Tibial nerve (tissue), 4 donors: ENCODE results near the gene TNFAIP6. TPM values are rescaled to one million over a fixed set of nuclear protein-coding genes. Genes with fewer than 3 reads are reported as not detected.

Source experiments
- DNase-seq, 2 donors: peaks; one replicate each; pipeline ENCODE4 v3.0.0-alpha.2; 2019; ENCODE audit warnings: low spot score in 2 of 2
- H3K27ac ChIP-seq, 4 donors: fragments of 200-600 bp; sonication (generic) in 3 of 4; one replicate each; pipeline ENCODE4 v1.5.1; 2017 to 2019; ENCODE audit warnings: mild to moderate bottlenecking in 1 of 4
- H3K27me3 ChIP-seq, 2 donors: fragments of 200-600 bp; sonication (generic) in 1 of 2; one replicate each; pipeline versions ENCODE4 v1.5.1 to v1.6.0; 2017 to 2019
- H3K36me3 ChIP-seq, 3 donors: fragments of 200-600 bp; sonication (generic); one replicate each; pipeline ENCODE4 v1.5.1; 2018 to 2019
- H3K4me1 ChIP-seq, 4 donors: fragments of 200-600 bp; sonication (generic) in 3 of 4; one replicate each; pipeline ENCODE4 v1.5.1; 2017 to 2019
- H3K4me3 ChIP-seq, 4 donors: fragments of 200-600 bp; sonication (generic) in 3 of 4; one replicate each; pipeline ENCODE4 v1.5.1; 2017 to 2019; ENCODE audit warnings: mild to moderate bottlenecking in 1 of 4, moderate library complexity in 1 of 4
- H3K9me3 ChIP-seq, 4 donors: fragments of 200-600 bp; sonication (generic) in 3 of 4; one replicate each; pipeline ENCODE4 v1.5.1; 2017 to 2019
- EP300 ChIP-seq, 2 donors: sonication (generic); formaldehyde crosslinking; IDR thresholded peaks; one replicate each; pipeline ENCODE4 v1.6.1; 2017; ENCODE audit warnings: antibody characterized with exemption in 2 of 2, mild to moderate bottlenecking in 1 of 2
- POLR2A ChIP-seq, 2 donors: fragments of 450-650 bp; IDR thresholded peaks; one replicate each; pipeline ENCODE4 v1.6.1; 2017; ENCODE audit warnings: antibody characterized with exemption in 2 of 2, mild to moderate bottlenecking in 2 of 2, moderate library complexity in 2 of 2
- WGBS, 2 donors: methylation state at CpG; one replicate each; pipeline ENCODE4 v1.1.5; 2018; 5-methylcytosine and 5-hydroxymethylcytosine counted together
- total RNA-seq, 4 donors: library from RNA; depleted of rRNA; stranded (reverse); fragments of >200 nt; gene quantifications; one replicate each; pipeline ENCODE4 v1.1.0, GENCODE V29; 2016
- TF ChIP-seq, protein P1 (sequence below), 5 experiments: fragments of 200-600 bp in 3 of 5; fragments of 450-650 bp in 2 of 5; sonication (generic) in 3 of 5; IDR thresholded peaks; one replicate each; pipeline ENCODE4 v1.5.1; 2016 to 2019; ENCODE audit warnings: antibody characterized with exemption in 5 of 5, mild to moderate bottlenecking in 3 of 5, moderate library complexity in 2 of 5

The TNFAIP6 gene
- total RNA-seq, 4 donors from 2014 or later: 4.8 to 6.7 (median 6.5) TPM

DNA sequence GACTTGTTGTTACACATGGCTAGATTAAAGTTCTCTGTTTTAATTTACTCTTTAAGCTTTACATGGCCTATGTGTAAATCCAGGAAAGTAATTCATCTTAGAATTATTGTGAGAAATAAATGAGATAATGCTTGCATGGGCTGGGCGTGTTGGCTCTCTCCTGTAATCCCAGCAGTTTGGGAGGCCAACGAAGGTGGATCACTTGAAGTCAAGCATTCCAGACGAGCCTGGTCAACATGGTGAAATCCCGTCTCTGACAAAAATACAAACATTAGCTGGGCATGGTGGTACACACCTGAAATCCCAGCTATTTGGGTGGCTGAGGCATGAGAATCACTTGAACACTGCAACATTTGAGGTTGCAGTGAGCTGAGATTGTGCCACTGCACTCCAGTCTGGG, 48.0 kb downstream of the TNFAIP6 start:
- Histone ChIP-seq H3K27me3 (no peaks in the 10 kb centered on the region), H3K4me3 (no peak overlapping the region), H3K4me1 (no peaks in the 10 kb centered on the region), H3K9me3 (no peaks in the 10 kb centered on the region), H3K36me3 (no peaks in the 10 kb centered on the region), H3K27ac (no peak overlapping the region)
- no peak for DNase-seq
- 77 to 91% methylated on average over 4 of the region's 4 CpGs for WGBS, 2 donors
- TF ChIP-seq, protein P1, sequence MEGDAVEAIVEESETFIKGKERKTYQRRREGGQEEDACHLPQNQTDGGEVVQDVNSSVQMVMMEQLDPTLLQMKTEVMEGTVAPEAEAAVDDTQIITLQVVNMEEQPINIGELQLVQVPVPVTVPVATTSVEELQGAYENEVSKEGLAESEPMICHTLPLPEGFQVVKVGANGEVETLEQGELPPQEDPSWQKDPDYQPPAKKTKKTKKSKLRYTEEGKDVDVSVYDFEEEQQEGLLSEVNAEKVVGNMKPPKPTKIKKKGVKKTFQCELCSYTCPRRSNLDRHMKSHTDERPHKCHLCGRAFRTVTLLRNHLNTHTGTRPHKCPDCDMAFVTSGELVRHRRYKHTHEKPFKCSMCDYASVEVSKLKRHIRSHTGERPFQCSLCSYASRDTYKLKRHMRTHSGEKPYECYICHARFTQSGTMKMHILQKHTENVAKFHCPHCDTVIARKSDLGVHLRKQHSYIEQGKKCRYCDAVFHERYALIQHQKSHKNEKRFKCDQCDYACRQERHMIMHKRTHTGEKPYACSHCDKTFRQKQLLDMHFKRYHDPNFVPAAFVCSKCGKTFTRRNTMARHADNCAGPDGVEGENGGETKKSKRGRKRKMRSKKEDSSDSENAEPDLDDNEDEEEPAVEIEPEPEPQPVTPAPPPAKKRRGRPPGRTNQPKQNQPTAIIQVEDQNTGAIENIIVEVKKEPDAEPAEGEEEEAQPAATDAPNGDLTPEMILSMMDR (IDR thresholded peaks at IDR 0.05): no peak
- TF ChIP-seq EP300 (IDR thresholded peaks at IDR 0.05): no peak
- TF ChIP-seq POLR2A (IDR thresholded peaks at IDR 0.05): no peak

DNA sequence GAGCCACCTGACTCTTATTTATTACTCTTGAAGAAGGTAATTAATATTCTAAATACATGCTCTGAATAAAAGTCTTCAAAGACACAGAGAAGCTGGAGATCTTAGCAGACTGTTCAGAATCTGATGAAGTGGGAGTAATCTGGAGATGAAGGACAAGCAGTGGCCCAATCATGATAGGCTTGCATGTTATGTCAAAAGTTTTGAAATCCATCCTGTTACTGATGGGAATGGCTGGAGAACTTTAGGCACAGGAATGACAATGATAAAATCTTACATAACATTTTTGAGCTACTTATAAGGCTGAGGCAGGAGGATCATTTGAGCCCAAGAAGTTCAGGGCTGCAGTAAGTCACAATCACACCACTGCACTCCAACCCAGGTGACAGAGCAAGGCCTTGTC, 49.9 kb downstream of the TNFAIP6 start:
- Histone ChIP-seq H3K4me3 (no peak overlapping the region), H3K27ac (no peak overlapping the region), H3K9me3 (no peaks in the 10 kb centered on the region), H3K27me3 (no peaks in the 10 kb centered on the region), H3K36me3 (peaks cover 0 to under 1% (median 0%) of the 10 kb centered on the region in 3 donors), H3K4me1 (peaks cover 0 to 15% (median 9%) of the 10 kb centered on the region in 4 donors)
- no peak for DNase-seq
- TF ChIP-seq POLR2A (IDR thresholded peaks at IDR 0.05) (no peak), EP300 (IDR thresholded peaks at IDR 0.05) (no peak)
- TF ChIP-seq, protein P1 (IDR thresholded peaks at IDR 0.05): no peak

DNA sequence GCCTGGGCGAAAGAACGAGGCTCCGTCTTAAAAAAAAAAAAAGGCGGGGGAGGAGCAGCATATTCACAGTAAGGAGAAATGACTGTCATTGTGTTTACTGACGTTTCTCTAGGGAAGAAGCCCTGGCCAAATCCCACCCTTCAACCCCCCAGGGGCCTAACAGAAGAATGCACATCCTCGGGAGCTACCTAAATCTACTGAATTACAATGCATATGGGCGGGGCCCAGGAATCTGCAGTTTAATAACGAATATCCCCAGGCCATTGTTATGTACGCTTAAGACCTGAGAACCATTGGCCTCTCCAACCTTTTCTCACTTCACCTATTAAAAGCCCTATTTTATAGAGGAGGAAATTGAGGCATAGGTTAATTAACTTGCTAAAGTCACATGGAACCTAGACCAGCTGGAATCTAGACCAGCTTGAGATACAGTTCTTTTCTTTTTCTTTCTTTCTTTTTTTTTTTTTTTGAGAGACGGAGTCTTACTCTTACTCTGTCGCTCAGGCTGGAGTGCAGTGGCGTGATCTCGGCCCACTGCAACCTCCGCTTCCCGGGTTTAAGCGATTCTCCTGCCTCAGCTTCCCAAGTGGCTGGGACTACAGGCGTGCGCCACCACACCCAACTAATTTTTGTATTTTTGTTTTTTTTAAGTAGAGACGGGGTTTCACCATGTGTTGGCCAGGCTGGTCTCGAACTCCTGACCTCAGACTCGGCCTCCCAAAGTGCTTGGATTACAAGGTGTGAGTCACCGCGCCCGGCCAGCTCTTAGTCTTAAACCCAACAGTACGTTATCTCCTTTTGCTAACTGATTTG, 51.6 kb downstream of the TNFAIP6 start:
- Histone ChIP-seq H3K4me3 (peak overlapping the region in 3 of 4 donors; percentile 78 to 95 (median 93)), H3K36me3 (peaks cover 0 to 16% (median 0%) of the 10 kb centered on the region in 3 donors), H3K27me3 (no peaks in the 10 kb centered on the region), H3K4me1 (peaks cover 0 to 19% (median 9%) of the 10 kb centered on the region in 4 donors), H3K27ac (peak overlapping the region; percentile 79 to 96 (median 94)), H3K9me3 (no peaks in the 10 kb centered on the region)
- WGBS, 2 donors: 90% methylated on average over 25 of the region's 25 CpGs
- DNase-seq: no peak
- TF ChIP-seq EP300 (IDR thresholded peaks at IDR 0.05): no peak

DNA sequence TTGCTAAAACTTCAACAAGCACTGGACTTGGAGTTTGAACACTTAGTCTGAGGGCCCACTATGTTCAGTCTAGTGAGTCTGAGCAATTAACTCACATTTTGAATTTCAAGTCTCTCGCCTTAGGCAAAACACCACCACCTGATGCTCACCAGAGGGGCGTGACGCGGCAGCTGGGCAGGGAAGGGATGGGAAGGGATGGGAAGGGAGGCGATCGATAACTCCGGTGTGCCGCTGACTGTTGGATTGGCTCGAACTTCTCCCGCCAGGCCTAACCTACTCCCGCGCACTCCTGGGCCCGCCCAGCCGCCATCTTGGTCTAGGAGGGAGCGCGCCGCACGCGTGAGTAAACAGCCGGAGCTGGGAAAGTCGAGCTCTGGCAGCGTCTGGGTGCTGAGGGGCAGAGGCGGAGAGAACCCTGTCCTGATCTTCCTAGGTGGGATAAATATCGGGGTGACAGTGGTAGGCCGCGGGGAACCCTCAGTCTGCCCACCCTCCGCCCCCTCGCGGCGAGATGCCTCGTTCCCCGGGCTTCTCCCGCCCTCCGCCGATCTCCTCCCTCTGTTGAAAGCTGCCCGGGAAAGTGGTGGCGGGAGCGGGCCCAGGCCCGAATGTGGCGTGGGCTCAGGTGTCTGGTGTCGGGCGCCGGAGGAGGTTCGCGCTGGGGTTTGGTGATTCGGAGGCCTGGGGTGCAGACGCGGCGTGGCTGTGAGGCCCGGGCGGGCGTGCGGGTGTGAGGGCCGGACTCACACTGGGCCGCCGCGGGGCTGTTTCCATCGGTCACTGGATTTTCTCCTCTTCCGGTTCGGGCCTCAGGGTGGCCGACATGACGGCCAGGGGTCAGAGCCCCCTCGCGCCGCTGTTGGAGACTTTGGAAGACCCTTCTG, 52.5 kb downstream of the TNFAIP6 start, which contains the start of gene RIF1:
TSS of gene RIF1 (plus strand) at position 302 of the 884 bp plus-strand sequence. CDS start at position 824, 522 bp downstream.
- peak in 1 of 2 donors; percentile 88 for TF ChIP-seq EP300 (IDR thresholded peaks at IDR 0.05)
- TF ChIP-seq, protein P1 (IDR thresholded peaks at IDR 0.05): peak; percentile 53 to 93 (median 80)
- TF ChIP-seq POLR2A (IDR thresholded peaks at IDR 0.05): no peak
- H3K4me3 ChIP-seq: peak within 1 kb of the TSS; percentile 78 to 95 (median 93)
- H3K36me3 ChIP-seq: peaks cover 0 to 23% (median 0%) of the 10 kb centered on the region in 3 donors
- 0% methylated on average over 26 to 42 of the region's 65 CpGs for WGBS, 2 donors
- H3K4me1 ChIP-seq: peaks cover 0 to 19% (median 9%) of the 10 kb centered on the region in 4 donors
- peak within 1 kb of the TSS; percentile 79 to 96 (median 94) for H3K27ac ChIP-seq
- no peaks in the 10 kb centered on the region for H3K27me3 ChIP-seq
- DNase-seq: peak; percentile 75 to 81
- H3K9me3 ChIP-seq: no peaks in the 10 kb centered on the region

DNA sequence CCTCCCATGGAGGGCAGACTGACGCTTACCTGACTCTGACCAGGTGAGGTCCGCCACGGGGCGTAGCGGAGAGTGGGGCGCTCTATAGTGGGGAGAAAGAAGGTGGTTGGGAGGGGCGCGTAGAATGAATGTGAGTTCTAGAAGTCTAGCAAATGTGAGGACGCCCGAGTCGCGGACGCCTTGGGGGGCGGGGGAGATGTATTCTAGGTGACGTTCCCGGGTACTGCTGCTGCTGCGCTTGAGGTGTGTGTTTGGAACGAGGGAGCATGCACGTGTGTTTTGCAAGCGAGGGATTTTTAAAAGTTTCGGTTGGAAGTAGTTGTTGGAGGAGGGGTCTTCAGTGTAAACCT, 53.1 kb downstream of the TNFAIP6 start:
- Histone ChIP-seq H3K27me3 (no peaks in the 10 kb centered on the region), H3K4me3 (peak overlapping the region; percentile 78 to 95 (median 93)), H3K36me3 (peaks cover 0 to 29% (median 0%) of the 10 kb centered on the region in 3 donors), H3K9me3 (no peaks in the 10 kb centered on the region), H3K4me1 (peaks cover 0 to 19% (median 9%) of the 10 kb centered on the region in 4 donors), H3K27ac (peak overlapping the region; percentile 79 to 96 (median 94))
- DNase-seq: peak in 1 of 2 donors; percentile 12
- WGBS, 2 donors: 1% methylated on average over 20 of the region's 21 CpGs
- no peak for TF ChIP-seq EP300 (IDR thresholded peaks at IDR 0.05)
- TF ChIP-seq, protein P1 (IDR thresholded peaks at IDR 0.05): no peak
- no peak for TF ChIP-seq POLR2A (IDR thresholded peaks at IDR 0.05)
